Activated naive CD8-positive, alpha-beta T cell treated with anti-CD3 and anti-CD28 coated beads, Interleukin-2, amount 50 U/mL, for 24 hours (primary cell): ENCODE data around the gene MAP4K2.
"Not testable (repeated sequence)": the region's sequence is repeated elsewhere in the genome, so short reads cannot be mapped to it uniquely, and the experiment has no call there.

Experiments
- ATAC-seq: fragments of 150-1000 bp; cut with Tn5 transposase; one replicate; pipeline ENCODE4 v1.10.0; 2021
- DNase-seq: peaks from one replicate; pipeline ENCODE4 v3.0.0; 2021
- H3K27ac Mint-ChIP-seq: one replicate; pipeline ENCODE4 v1.8.0; 2021; ENCODE audit warnings: mild to moderate bottlenecking, mixed read lengths
- H3K27me3 Mint-ChIP-seq: one replicate; pipeline ENCODE4 v1.8.0; 2021; ENCODE audit warnings: mixed read lengths
- H3K36me3 Mint-ChIP-seq: one replicate; pipeline ENCODE4 v1.8.0; 2021; ENCODE audit warnings: low read depth, mixed read lengths
- H3K4me1 Mint-ChIP-seq: one replicate; pipeline ENCODE4 v1.8.0; 2021; ENCODE audit warnings: mixed read lengths
- H3K4me3 Mint-ChIP-seq: one replicate; pipeline ENCODE4 v1.8.0; 2021; ENCODE audit warnings: mild to moderate bottlenecking, moderate library complexity, mixed read lengths
- H3K9me3 Mint-ChIP-seq: one replicate; pipeline ENCODE4 v1.8.0; 2021; ENCODE audit warnings: mixed read lengths

Gene MAP4K2

DNA sequence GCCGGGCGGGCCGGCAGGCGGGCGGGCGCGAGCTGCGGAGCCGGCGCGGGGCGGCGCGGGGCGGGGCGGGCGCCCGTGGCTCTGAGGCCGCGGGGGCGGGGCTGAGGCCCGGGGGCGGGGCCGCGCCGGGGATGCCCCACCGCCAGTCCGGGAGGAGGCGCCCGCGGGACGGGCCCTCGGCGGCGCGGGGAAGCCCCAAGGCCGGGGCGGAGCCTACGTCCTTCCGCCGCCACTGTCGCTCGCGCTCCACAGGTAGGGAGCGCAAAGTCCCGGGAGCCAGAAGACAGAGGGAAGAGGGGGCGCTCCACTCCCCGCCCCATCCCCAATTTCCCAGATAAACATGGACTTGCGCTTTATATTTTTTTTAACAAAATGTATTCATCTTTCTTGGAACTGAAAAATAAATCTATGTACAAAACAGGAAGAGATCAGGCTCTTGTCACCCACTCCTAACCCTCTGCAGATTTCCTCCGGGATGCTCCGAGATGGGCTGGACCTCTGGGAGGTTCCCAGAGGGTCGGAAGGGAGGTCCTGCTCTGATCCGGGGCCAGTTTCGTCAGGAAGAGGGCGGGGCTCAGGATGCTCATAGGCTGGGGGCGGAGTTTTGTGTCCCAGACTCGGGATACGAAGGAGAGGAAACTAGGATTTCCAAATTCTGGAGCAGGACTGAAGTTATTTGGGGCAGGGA is at the start of gene MAP4K2:
Gene MAP4K2, minus strand, starts transcription at position 57 of the 688 bp plus-strand sequence. CDS start 65 bp downstream, outside the sequence.
- peak within 1 kb of the TSS; percentile 86 for H3K4me3 Mint-ChIP-seq
- H3K36me3 Mint-ChIP-seq = peaks cover 13% of the 10 kb centered on the region
- H3K4me1 Mint-ChIP-seq = peaks cover 30% of the 10 kb centered on the region
- DNase-seq (peak; percentile 88), ATAC-seq (peak; percentile 83)
- H3K27ac Mint-ChIP-seq = peak within 1 kb of the TSS; percentile 89
- H3K27me3 Mint-ChIP-seq = no peaks in the 10 kb centered on the region
- no peaks in the 10 kb centered on the region for H3K9me3 Mint-ChIP-seq

- Mint-ChIP-seq H3K4me3 (peak overlapping the region; percentile 65), H3K9me3 (no peaks in the 10 kb centered on the region), H3K4me1 (peaks cover 92% of the 10 kb centered on the region), H3K36me3 (peaks cover 24% of the 10 kb centered on the region), H3K27ac (peak overlapping the region; percentile 87), H3K27me3 (no peaks in the 10 kb centered on the region)
- DNase-seq = peak; percentile 36
- no peak for ATAC-seq
These were observed 48.9 kb upstream of the MAP4K2 start for GRCh38 chr11:64851831-64852351.

GRCh38 chr11:64850979-64851567 is 48.1 kb upstream of the MAP4K2 start:
- H3K9me3 Mint-ChIP-seq = no peaks in the 10 kb centered on the region
- peaks cover 18% of the 10 kb centered on the region for H3K36me3 Mint-ChIP-seq
- H3K27ac Mint-ChIP-seq = peak overlapping the region; percentile 87
- peak; percentile 75 for DNase-seq
- peak; percentile 68 for ATAC-seq
- peaks cover 84% of the 10 kb centered on the region for H3K4me1 Mint-ChIP-seq
- no peaks in the 10 kb centered on the region for H3K27me3 Mint-ChIP-seq
- H3K4me3 Mint-ChIP-seq = peak overlapping the region; percentile 65

GRCh38 chr11:64849598-64850356 is 46.8 kb upstream of the MAP4K2 start:
- H3K4me1 Mint-ChIP-seq = peaks cover 76% of the 10 kb centered on the region
- no peaks in the 10 kb centered on the region for H3K9me3 Mint-ChIP-seq
- no peak for DNase-seq
- no peak overlapping the region for H3K4me3 Mint-ChIP-seq
- no peak for ATAC-seq
- no peaks in the 10 kb centered on the region for H3K27me3 Mint-ChIP-seq
- H3K27ac Mint-ChIP-seq = no peak overlapping the region
- peaks cover 9% of the 10 kb centered on the region for H3K36me3 Mint-ChIP-seq

DNA sequence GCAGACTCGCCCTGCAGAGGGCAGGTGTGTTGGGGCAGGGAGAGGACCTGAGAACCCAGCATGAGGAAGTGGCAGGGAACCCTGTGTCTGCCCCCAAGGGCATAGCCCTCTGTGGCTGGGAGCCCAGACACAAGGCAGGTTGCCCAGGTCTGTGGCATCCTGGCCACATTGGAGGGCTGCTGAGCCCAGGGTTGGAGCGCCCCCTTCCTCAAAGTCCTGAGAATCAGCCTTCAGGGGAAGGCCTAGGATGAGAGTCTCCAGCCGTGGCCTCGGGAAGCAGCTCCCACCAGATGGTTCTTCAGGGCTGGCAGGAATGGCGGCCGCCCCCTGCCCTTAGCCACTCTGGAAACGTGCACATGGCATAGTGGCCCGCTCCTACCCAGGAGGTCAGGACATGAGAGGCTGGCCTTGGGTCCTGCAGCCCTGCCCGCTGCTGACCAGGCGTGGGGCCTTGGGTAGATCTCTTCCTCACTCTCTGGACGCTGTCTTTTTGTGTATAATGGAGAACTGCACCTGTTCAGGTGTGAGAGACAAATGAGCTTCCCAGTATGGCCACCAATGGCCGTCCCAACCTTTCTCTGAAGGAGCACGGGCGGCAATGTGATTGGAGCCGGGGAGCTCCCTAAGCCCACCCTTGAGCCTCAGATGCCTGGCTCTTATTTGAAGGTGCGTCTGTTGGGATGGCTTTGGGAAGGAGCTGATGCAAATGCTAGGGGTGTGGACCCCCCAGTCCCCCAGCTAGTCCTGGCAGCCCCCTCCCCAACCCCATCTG is 46.0 kb upstream of the MAP4K2 start:
- Mint-ChIP-seq H3K4me3 (no peak overlapping the region), H3K27me3 (no peaks in the 10 kb centered on the region), H3K27ac (peak overlapping the region; percentile 47), H3K4me1 (peaks cover 68% of the 10 kb centered on the region), H3K9me3 (no peaks in the 10 kb centered on the region), H3K36me3 (peaks cover 5% of the 10 kb centered on the region)
- no peak for ATAC-seq
- peak; percentile 40 for DNase-seq

DNA sequence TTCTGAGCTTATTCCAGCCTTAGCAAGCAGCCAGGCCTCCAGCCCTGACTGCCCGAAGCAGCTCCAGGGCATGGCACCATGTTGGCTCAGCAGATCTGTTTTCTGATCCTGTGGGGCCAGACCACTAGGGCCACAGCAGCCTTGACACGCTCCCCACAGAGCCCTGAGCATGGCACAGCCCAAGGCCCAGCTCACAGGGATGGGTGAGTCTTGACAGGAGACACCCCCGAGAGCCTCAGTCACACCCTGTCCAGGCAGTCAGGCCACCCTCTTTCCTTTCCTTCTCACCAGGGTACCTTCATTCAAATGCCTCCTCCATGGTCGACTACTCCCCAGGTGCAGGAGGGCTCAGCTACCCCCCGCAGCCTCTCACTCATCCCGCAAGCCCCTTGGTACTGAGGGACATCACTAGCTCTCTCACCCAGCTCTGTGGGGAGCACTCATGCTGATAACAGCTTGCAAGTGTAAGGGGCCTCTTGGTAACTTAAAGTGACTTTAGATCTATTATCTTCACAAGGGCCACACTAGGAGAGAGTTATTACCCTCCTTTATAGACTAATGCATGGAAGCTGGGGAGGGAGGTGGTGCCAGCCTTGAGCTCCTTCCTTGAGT is 45.3 kb upstream of the MAP4K2 start:
- Mint-ChIP-seq H3K27ac (peak overlapping the region; percentile 47), H3K36me3 (peaks cover under 1% of the 10 kb centered on the region), H3K27me3 (no peaks in the 10 kb centered on the region), H3K4me3 (no peak overlapping the region), H3K9me3 (no peaks in the 10 kb centered on the region), H3K4me1 (peaks cover 67% of the 10 kb centered on the region)
- DNase-seq (no peak), ATAC-seq (no peak)

- Mint-ChIP-seq H3K27me3 (no peaks in the 10 kb centered on the region), H3K27ac (no peak overlapping the region), H3K4me3 (no peak overlapping the region), H3K36me3 (no peaks in the 10 kb centered on the region), H3K9me3 (no peaks in the 10 kb centered on the region), H3K4me1 (peaks cover 58% of the 10 kb centered on the region)
- ATAC-seq = peak; percentile 64
- peak; percentile 98 for DNase-seq
These were observed 44.1 kb upstream of the MAP4K2 start for GRCh38 chr11:64846998-64847666.

GRCh38 chr11:64845776-64846129 is 42.7 kb upstream of the MAP4K2 start:
- ATAC-seq, H3K4me3 Mint-ChIP-seq, H3K36me3 Mint-ChIP-seq, H3K9me3 Mint-ChIP-seq, DNase-seq, H3K27ac Mint-ChIP-seq, H3K27me3 Mint-ChIP-seq: not testable (repeated sequence)
- peaks cover 44% of the 10 kb centered on the region for H3K4me1 Mint-ChIP-seq

DNA sequence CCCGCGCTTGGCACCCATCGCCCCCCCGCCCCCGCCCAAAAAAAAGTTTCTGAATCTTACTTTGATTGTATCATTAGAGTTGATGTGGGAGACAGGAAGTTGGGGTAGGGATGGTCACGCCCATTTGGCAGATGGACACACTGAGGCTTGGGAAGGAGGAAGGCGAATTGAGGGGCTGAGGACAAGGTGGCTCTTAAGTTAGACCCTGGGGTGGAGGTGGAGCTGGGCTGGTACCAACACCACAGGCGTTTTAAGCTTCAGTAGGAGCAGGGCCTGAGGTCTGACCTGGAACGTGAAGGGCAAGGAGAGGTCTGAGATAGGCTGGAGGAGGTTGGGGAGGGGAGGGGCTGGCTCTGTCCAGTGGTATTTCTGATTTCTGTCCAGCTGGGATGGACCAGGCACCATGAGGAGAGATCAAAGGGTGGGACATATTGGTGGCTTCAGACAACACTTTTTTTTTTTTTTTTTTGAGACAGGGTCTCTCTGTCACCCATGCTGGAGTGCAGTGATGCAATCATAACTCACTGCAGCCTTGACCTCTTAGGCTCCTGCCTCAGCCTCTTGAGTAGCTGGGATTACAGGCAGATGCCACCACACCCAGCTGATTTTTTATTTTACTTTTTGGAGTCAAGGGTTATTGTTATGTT is 42.2 kb upstream of the MAP4K2 start:
- Mint-ChIP-seq H3K4me1 (peaks cover 41% of the 10 kb centered on the region), H3K27ac (no peak overlapping the region), H3K27me3 (no peaks in the 10 kb centered on the region), H3K9me3 (no peaks in the 10 kb centered on the region), H3K4me3 (peak overlapping the region; percentile 33), H3K36me3 (no peaks in the 10 kb centered on the region)
- no peak for DNase-seq
- ATAC-seq = no peak

DNA sequence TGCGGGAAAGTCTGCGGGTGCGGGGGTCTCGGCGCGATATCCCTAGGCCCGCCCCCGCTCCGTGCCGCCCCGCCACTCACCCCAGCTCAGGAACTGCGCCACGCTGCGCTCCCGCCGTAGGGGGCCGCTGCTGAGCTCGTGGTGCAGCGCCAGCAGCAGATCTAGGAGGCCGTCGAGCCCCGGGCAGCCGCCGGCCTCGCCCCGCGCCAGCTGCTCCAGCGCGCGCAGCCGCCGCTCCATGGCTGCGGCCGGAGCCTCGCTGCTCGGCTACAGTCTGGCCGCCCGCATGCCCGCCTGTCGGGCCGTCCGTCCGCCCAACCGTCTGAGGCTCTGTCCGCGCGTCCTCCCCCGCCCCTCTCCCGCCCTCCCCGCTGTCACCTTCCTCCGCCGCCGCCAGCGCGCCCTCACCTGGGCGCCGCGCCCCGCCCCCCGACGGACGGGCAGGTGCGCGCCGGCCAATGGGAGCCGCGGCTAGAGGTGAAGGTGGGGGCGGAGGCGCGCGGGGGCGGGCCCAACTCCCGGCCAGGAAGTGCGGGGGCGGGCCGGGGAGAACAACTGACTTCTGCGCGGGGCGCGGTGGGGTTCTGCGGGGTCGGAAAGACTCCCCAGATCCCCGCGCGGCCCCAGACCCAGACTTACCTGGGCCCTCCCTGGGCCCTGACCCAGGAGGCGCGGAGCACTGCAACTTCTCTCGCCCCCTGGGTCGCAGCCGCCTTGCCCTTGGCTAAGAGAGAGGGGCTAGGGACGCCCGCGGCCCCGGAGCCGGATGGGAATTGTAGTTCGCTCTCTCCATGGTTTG is 41.5 kb upstream of the MAP4K2 start, which contains the start of gene CDC42BPG:
Gene CDC42BPG, minus strand, starts transcription at position 324 of the 799 bp plus-strand sequence. Its CDS starts 84 bp downstream, at position 240.
- H3K9me3 Mint-ChIP-seq = no peaks in the 10 kb centered on the region
- peak within 1 kb of the TSS; percentile 58 for H3K4me3 Mint-ChIP-seq
- ATAC-seq = peak; percentile 60
- H3K27ac Mint-ChIP-seq = peak within 1 kb of the TSS; percentile 32
- H3K4me1 Mint-ChIP-seq = peaks cover 35% of the 10 kb centered on the region
- no peaks in the 10 kb centered on the region for H3K27me3 Mint-ChIP-seq
- H3K36me3 Mint-ChIP-seq = no peaks in the 10 kb centered on the region
- peak; percentile 71 for DNase-seq

GRCh38 chr11:64843686-64844329 is 40.8 kb upstream of the MAP4K2 start:
- Mint-ChIP-seq H3K27ac (peak overlapping the region; percentile 32), H3K9me3 (no peaks in the 10 kb centered on the region), H3K4me1 (peaks cover 28% of the 10 kb centered on the region), H3K4me3 (peak overlapping the region; percentile 58), H3K27me3 (no peaks in the 10 kb centered on the region), H3K36me3 (no peaks in the 10 kb centered on the region)
- ATAC-seq (no peak), DNase-seq (no peak)
